T follicular helper cell (primary cell): ENCODE measurements around the gene KIFBP.
"Not testable (repeated sequence)": the region's sequence is repeated elsewhere in the genome, so short reads cannot be mapped to it uniquely, and the experiment has no call there.

Source experiments
- DNase-seq: peaks from one replicate; pipeline ENCODE4 v3.0.0-alpha.2; 2020; ENCODE audit warnings: low read depth
- total RNA-seq, 2 experiments: gene quantifications; one replicate each; lab custom pipeline; 2026; lab: John Stamatoyannopoulos, UW

Gene KIFBP, protein sequence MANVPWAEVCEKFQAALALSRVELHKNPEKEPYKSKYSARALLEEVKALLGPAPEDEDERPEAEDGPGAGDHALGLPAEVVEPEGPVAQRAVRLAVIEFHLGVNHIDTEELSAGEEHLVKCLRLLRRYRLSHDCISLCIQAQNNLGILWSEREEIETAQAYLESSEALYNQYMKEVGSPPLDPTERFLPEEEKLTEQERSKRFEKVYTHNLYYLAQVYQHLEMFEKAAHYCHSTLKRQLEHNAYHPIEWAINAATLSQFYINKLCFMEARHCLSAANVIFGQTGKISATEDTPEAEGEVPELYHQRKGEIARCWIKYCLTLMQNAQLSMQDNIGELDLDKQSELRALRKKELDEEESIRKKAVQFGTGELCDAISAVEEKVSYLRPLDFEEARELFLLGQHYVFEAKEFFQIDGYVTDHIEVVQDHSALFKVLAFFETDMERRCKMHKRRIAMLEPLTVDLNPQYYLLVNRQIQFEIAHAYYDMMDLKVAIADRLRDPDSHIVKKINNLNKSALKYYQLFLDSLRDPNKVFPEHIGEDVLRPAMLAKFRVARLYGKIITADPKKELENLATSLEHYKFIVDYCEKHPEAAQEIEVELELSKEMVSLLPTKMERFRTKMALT
- 10.7 to 21.0 reads per million in 2 experiments for total RNA-seq

DNA sequence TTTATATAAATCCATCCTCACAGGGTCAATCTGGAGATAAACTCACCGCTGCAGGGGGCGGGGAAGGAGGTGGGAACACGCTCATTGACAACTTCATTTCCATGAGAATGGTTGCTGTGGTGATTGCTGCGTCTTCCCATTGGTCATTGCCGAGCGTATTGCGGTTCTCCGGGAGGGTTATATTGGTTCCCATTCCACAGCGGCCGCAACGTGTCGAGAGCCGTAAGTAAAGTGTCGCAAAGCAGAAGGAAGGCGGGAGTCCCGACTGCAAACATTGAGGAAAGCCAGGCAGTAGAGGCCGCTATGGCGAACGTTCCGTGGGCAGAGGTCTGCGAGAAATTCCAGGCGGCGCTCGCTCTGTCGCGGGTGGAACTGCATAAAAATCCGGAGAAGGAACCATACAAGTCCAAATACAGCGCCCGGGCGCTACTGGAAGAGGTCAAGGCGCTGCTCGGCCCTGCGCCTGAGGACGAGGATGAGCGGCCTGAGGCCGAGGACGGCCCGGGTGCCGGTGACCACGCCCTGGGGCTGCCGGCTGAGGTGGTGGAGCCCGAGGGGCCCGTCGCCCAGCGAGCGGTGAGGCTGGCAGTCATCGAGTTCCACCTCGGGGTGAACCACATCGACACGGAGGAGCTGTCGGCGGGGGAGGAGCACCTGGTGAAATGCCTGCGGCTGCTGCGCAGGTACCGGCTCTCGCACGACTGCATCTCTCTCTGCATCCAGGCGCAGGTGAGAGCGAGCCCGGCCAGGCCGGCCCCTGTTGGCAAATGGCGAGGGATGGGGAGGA lies at the start of gene KIFBP:
Gene KIFBP (plus strand): TSS at position 274 of the 787 bp plus-strand sequence. CDS start 30 bp downstream, at position 304.
- DNase-seq = peak; percentile 77

- DNase-seq = no peak
Measured at GRCh38 chr10:68938884-68939283, 49.7 kb upstream of the KIFBP start.

DNA sequence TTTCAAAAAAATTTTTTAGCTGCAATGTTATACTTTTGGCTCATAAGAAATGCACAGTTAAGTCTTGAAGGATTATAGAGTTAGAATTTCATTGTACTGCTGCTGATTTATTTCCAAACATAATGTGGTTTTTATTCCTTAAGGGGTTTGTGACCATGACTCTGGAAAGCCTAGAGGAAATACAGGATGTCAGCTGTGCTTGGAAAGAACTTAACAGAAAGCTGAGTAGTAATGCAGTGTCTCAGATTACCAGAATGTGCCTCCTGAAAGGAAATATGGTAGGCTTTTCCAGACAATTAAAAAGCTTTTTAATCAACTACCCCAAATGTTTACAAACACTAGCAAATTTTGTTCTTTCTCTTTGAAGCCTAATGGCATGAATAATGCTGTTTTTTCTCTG lies 47.7 kb upstream of the KIFBP start:
- not testable (repeated sequence) for DNase-seq

GRCh38 chr10:68950598-68950997 lies 38.0 kb upstream of the KIFBP start:
- DNase-seq = no peak

- DNase-seq = no peak
Measured at GRCh38 chr10:68954904-68955303, 33.7 kb upstream of the KIFBP start.

GRCh38 chr10:68955355-68955831 lies 33.2 kb upstream of the KIFBP start:
- DNase-seq = no peak

DNA sequence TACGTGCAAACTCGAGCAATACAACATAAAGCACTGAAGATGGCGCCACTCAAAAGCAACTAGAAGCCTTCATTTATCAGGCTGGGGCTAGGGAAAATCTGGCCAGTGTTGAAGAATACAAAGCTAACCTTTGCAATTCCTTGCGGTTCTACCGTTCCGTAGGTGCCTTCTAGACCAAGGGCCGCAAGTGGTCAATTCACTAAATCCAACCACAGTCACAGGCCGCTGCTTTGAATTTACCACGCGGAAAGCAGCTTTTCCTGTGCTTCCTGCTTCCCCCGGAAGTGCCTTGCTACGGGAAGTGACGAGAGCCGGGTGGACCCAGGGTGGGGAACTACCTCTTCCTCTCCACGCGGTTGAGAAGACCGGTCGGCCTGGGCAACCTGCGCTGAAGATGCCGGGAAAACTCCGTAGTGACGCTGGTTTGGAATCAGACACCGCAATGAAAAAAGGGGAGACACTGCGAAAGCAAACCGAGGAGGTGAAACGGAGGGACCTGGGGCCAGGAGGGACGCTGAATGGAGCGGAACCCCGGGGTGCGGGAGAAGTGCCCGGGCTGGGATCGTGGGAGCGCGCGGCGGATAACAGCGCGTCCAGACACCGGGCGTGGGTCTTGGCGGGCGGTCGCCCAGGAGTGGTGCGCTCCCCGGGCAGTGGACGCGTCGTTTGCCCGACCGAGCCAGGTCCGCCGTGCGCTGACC lies 32.6 kb upstream of the KIFBP start, which contains the start of gene DDX21:
Gene DDX21 (plus strand): TSS at position 339 of the 701 bp plus-strand sequence. CDS start 56 bp downstream, at position 395.
- DNase-seq = peak; percentile 84

DNA sequence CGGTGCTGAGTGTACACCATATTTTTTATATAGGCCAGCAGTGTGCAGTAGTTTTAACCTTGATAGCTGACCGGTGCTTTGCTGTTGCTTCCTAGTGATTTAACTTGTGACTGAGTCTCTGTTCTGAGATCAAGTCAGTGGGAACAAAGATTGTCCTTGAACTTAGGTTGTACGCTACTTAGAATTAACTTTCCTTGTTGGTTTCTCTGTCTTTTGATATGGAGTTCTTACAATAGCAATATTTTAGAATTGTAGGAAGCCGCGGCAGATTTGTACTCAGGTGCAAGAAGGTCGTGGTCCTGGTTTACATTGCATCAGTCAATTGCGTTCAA lies 31.4 kb upstream of the KIFBP start:
- no peak for DNase-seq

- no peak for DNase-seq
Measured at GRCh38 chr10:68957654-68958053, 30.9 kb upstream of the KIFBP start.

DNA sequence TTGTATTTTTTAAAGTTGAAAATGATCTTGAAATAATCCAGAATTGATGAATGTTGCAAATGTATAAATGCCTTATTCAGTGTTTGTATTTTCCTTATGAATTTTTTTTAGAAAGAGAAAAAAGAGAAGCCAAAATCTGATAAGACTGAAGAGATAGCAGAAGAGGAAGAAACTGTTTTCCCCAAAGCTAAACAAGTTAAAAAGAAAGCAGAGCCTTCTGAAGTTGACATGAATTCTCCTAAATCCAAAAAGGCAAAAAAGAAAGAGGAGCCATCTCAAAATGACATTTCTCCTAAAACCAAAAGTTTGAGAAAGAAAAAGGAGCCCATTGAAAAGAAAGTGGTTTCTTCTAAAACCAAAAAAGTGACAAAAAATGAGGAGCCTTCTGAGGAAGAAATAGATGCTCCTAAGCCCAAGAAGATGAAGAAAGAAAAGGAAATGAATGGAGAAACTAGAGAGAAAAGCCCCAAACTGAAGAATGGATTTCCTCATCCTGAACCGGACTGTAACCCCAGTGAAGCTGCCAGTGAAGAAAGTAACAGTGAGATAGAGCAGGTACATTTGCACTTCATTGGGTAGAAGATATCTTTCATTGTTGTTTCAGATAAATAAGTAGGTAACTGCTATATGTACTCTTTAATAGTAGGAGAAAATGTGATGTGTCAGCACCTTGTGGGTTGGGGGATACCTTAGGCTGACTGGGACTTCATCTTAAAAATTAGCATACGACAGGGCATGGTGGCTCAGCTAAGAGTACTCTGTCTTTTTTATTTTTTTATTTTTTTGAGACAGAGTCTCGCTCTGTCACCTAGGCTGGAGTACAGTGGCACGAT lies 28.7 kb upstream of the KIFBP start:
- DNase-seq = no peak

GRCh38 chr10:68963151-68963550 lies 25.5 kb upstream of the KIFBP start:
- DNase-seq = no peak

- no peak for DNase-seq
Measured at GRCh38 chr10:68973975-68974374, 14.6 kb upstream of the KIFBP start.

DNA sequence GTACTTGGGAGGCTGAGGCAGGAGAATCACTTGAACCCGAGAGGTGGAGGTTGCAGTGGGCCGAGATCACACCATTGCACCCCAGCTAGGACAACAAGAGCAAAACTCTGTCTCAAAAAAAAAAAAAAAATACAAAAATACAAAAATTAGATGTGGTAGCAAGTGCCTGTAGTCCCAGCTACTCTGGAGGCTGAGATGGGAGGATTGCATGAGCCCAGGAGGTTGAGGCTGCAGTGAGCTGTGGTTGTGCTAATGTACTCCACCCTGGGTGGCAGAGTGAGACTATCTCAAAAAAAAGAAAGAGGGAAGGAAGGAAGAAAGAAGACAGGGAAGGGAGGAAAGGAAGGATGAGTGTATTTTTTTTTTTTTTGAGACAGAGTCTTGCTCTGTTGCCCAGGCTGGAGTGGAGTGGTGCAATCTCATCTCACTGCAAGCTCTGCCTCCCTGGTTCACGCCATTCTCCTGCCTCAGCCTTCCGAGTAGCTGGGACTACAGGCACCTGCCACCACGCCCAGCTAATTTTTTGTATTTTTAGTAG lies 12.6 kb upstream of the KIFBP start:
- not testable (repeated sequence) for DNase-seq

- not testable (repeated sequence) for DNase-seq
Measured at GRCh38 chr10:68979738-68980137, 8.9 kb upstream of the KIFBP start.

GRCh38 chr10:68981074-68981473 lies 7.5 kb upstream of the KIFBP start:
- DNase-seq = no peak

DNA sequence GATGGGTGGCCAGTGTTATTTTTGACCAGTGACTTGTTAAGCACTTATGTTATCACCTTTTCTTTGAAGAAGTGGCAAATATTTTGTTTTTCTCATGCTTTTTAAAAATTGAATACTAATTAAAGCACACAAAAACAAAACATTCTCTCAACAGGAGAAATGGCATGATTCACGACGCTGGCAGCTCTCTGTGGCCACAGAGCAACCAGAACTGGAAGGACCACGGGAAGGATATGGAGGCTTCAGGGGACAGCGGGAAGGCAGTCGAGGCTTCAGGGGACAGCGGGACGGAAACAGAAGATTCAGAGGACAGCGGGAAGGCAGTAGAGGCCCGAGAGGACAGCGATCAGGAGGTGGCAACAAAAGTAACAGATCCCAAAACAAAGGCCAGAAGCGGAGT lies 6.2 kb upstream of the KIFBP start:
- DNase-seq = no peak

DNA sequence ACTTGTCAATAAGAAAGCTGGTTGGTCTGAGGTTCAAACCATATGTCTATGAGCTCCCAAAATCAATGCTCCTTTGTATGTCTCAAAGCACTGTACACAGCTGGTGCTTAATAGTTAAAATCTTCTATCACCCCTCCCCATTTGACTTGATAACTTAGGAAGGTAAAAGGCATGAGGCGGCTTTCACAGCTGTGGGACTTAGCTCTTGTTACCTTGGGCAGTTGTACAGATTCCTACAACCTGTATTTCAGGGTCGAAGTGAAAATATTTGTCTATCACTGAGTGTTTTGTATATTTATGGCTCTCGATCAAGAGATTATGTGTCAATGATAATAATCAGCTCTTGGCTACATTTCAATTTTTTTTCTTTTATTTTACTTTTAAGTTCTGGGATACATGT lies 992 bp upstream of the KIFBP start:
- no peak for DNase-seq

- DNase-seq = no peak
Measured at GRCh38 chr10:68989317-68989990, 851 bp downstream of the KIFBP start.

- DNase-seq = no peak
Measured at GRCh38 chr10:68992636-68993440, 4.2 kb downstream of the KIFBP start.
